ENCODE results near the gene UNC93A. TPM values are rescaled to one million over a fixed set of nuclear protein-coding genes. Genes with fewer than 3 reads are reported as not detected.
"Not testable (repeated sequence)": the region's sequence is repeated elsewhere in the genome, so short reads cannot be mapped to it uniquely, and the experiment has no call there.

Gene UNC93A
- total RNA-seq (2014; rRNA removed; shearing (Covaris generic)) (not detected in 2 replicates), total RNA-seq (2022) (not detected in 2 replicates), Bru-seq, nascent RNA (not detected), BruChase-seq, experiment 1, labeled RNA remaining after a 6-hour chase (not detected), BruChase-seq, experiment 2, labeled RNA remaining after a 2-hour chase (not detected)
- long read RNA-seq = 0 reads

- Histone ChIP-seq H3K27ac (ENCODE audit: low read depth, low read length, poor library complexity, severe bottlenecking) (no peak within 1 kb of the TSS), H3K79me2 (ENCODE audit: insufficient read depth, low read depth, low read length) (no peaks in the 10 kb centered on the region), H3K9me2 (ENCODE audit: insufficient read depth, low read length) (no peaks in the 10 kb centered on the region), H3K36me3 (ENCODE audit: insufficient read depth, low read length) (no peaks in the 10 kb centered on the region), H2AFZ (ENCODE audit: low read length) (no peak within 1 kb of the TSS), H3K4me2 (ENCODE audit: low read length) (no peak within 1 kb of the TSS), H3K4me1 (ENCODE audit: insufficient read depth, low read length, poor library complexity, severe bottlenecking) (no peaks in the 10 kb centered on the region), H3K4me3 (ENCODE audit: low read depth, low read length, poor library complexity, severe bottlenecking) (no peak within 1 kb of the TSS), H4K20me1 (ENCODE audit: insufficient read depth, low read length) (no peaks in the 10 kb centered on the region), H3K9me3 (ENCODE audit: low read length) (no peaks in the 10 kb centered on the region)
- POLR2A ChIA-PET = interaction anchor here (0.5 to 1.3 kb wide), 3 partner anchors 11 to 160 kb away, joined by 3 read pairs; no protein-coding TSS in a partner anchor
- intact Hi-C loops (cut with micrococcal nuclease; ENCODE audit: unreplicated experiment) = loop anchor here (10.0 kb wide), 1 partner anchor 516 kb away; no protein-coding TSS in a partner anchor
- BruUV-seq (replicated peaks) = no TSS peak
- TF ChIP-seq CTCF (conservative IDR thresholded peaks at IDR 0.05; ENCODE audit: low read length) = no peak
- no peak for TF ChIP-seq EZH2phosphoT487 (IDR thresholded peaks at IDR 0.05; ENCODE audit: borderline replicate concordance, low read depth, low read length)
- DNase-seq (ENCODE audit: low spot score) = no peak
- CTCF ChIA-PET (ENCODE audit: unreplicated experiment) = interaction anchor here (0.7 kb wide), 1 partner anchor 162 kb away, joined by 3 read pairs; no protein-coding TSS in a partner anchor
Measured at GRCh38 chr6:167290786-167291622, at the start of gene UNC93A. Gene UNC93A, plus strand, starts transcription at chr6:167291315. Its CDS starts 175 bp downstream, at chr6:167291490.

- H4K20me1 ChIP-seq (ENCODE audit: insufficient read depth, low read length); H3K79me2 ChIP-seq (ENCODE audit: insufficient read depth, low read depth, low read length); H3K9me3 ChIP-seq (ENCODE audit: low read length); intact Hi-C loops (cut with micrococcal nuclease; ENCODE audit: unreplicated experiment); H3K36me3 ChIP-seq (ENCODE audit: insufficient read depth, low read length); H3K27ac ChIP-seq (ENCODE audit: low read depth, low read length, poor library complexity, severe bottlenecking); H3K9me2 ChIP-seq (ENCODE audit: insufficient read depth, low read length); H2AFZ ChIP-seq (ENCODE audit: low read length); BruUV-seq (replicated peaks); H3K4me1 ChIP-seq (ENCODE audit: insufficient read depth, low read length, poor library complexity, severe bottlenecking); H3K4me2 ChIP-seq (ENCODE audit: low read length); CTCF ChIA-PET (ENCODE audit: unreplicated experiment); POLR2A ChIA-PET; DNase-seq (ENCODE audit: low spot score); H3K4me3 ChIP-seq (ENCODE audit: low read depth, low read length, poor library complexity, severe bottlenecking): not testable (repeated sequence)
Measured at GRCh38 chr6:167241321-167242134, 49.6 kb upstream of the UNC93A start.

- H3K4me1 ChIP-seq (ENCODE audit: insufficient read depth, low read length, poor library complexity, severe bottlenecking); POLR2A ChIA-PET; H3K9me3 ChIP-seq (ENCODE audit: low read length); H3K79me2 ChIP-seq (ENCODE audit: insufficient read depth, low read depth, low read length); intact Hi-C loops (cut with micrococcal nuclease; ENCODE audit: unreplicated experiment); H3K36me3 ChIP-seq (ENCODE audit: insufficient read depth, low read length); H3K4me3 ChIP-seq (ENCODE audit: low read depth, low read length, poor library complexity, severe bottlenecking); BruUV-seq (replicated peaks); DNase-seq (ENCODE audit: low spot score); H4K20me1 ChIP-seq (ENCODE audit: insufficient read depth, low read length); H3K4me2 ChIP-seq (ENCODE audit: low read length); H2AFZ ChIP-seq (ENCODE audit: low read length); H3K9me2 ChIP-seq (ENCODE audit: insufficient read depth, low read length); CTCF ChIA-PET (ENCODE audit: unreplicated experiment); H3K27ac ChIP-seq (ENCODE audit: low read depth, low read length, poor library complexity, severe bottlenecking): not testable (repeated sequence)
Measured at GRCh38 chr6:167242135-167242506, 49.0 kb upstream of the UNC93A start.

GRCh38 chr6:167242511-167243051 lies 48.5 kb upstream of the UNC93A start:
- H3K79me2 ChIP-seq (ENCODE audit: insufficient read depth, low read depth, low read length); DNase-seq (ENCODE audit: low spot score); H3K27ac ChIP-seq (ENCODE audit: low read depth, low read length, poor library complexity, severe bottlenecking); H3K9me2 ChIP-seq (ENCODE audit: insufficient read depth, low read length); H3K4me2 ChIP-seq (ENCODE audit: low read length); intact Hi-C loops (cut with micrococcal nuclease; ENCODE audit: unreplicated experiment); H3K36me3 ChIP-seq (ENCODE audit: insufficient read depth, low read length); CTCF ChIA-PET (ENCODE audit: unreplicated experiment); BruUV-seq (replicated peaks); H4K20me1 ChIP-seq (ENCODE audit: insufficient read depth, low read length); H3K4me1 ChIP-seq (ENCODE audit: insufficient read depth, low read length, poor library complexity, severe bottlenecking); H3K4me3 ChIP-seq (ENCODE audit: low read depth, low read length, poor library complexity, severe bottlenecking); H2AFZ ChIP-seq (ENCODE audit: low read length); H3K9me3 ChIP-seq (ENCODE audit: low read length); POLR2A ChIA-PET: not testable (repeated sequence)
